HG03521 (cell line): ENCODE data around the gene LDB3.

Experiments used
- ATAC-seq: cut with Tn5 transposase; IDR thresholded peaks from one replicate; pipeline ENCODE4 v1.9.1; 2021; ENCODE audit warnings: mild to moderate bottlenecking, moderate library complexity; ENCODE audit not compliant: unreplicated experiment

Gene LDB3

GRCh38 chr10:86663576-86664339 is 4.6 kb upstream of the LDB3 start:
- no peak for ATAC-seq

- ATAC-seq = no peak
These were observed 3.7 kb upstream of the LDB3 start for GRCh38 chr10:86664341-86665217.

DNA sequence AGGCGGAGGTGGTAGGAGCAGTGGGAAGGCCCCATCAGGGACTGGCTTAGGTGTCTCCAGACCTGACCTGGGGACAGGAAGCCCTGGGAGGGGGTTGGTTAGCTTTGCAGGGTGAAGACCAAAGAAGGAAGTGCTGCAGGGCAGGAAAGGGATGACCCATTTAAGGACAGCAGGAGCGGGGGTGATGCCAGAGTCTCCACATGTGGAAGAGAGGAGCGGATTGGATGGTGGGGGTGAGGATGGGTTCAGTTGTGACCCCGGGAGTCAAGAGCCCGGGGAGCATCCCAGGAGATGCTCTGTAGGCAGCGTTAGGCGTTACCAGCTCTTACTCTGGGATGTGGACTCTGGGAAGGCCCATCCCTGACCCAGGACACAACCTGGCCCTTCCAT is 3.1 kb upstream of the LDB3 start:
- ATAC-seq = no peak

GRCh38 chr10:86665868-86666267 is 2.4 kb upstream of the LDB3 start:
- no peak for ATAC-seq

- ATAC-seq = no peak
These were observed 1.8 kb upstream of the LDB3 start for GRCh38 chr10:86666538-86666937.

DNA sequence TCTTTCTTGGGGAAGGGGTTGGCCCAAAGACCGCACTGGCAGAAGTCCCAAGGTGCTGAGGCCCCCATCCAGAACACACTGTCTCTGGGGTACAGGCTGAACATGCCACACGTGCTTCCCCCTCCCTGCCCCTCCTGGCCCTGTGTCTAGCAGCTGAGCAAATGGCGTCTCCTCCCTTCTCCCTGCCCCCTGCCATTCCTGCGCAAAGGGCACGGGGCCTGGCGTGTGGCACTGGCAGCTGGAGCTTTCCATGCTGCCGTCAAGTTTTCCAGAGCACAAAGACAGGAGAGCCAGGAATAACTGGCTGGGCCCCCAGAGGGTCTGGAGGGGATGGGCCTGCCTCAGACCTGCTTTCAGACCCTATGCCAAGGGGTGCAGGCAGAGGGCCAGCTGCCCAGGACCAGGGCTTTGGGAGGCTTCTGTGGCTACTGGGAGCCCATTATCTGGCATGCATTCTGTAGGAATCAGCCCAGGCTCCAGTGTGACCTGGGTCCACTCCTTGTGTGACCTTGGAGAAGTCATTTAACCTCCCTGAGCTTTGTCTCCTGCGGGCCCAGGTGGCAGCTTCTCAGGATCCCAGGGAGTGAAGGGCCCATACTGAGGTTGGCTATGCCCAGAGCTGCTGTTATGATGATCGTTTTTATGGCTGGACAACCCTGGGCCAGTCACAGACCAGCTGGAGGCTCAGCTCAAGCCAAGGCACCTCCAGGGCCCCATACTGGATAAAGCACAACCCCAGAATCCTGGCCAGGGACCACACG is 710 bp upstream of the LDB3 start:
- no peak for ATAC-seq

GRCh38 chr10:86670290-86670811 is 2.0 kb downstream of the LDB3 start:
- no peak for ATAC-seq

DNA sequence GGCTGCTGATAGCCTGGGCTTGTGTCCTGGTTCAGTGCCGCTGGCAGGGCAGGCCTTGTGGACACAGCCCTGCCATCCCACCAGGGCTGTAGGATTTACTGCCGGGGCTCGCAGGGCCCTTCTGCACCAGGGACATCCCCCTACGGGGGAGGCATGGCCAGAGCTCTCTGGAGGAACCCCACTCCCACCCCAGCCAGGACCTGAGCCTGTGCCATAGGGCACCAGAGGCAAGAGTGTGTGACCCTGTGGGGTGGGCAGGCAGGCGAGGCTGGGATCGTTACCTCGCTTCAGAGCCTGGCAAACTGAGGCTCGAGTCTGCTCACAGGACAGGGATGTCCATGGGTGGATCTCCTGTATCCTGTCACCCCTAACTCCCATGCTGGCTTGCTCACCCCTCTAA is 2.6 kb downstream of the LDB3 start:
- no peak for ATAC-seq

- ATAC-seq = no peak
These were observed 3.1 kb downstream of the LDB3 start for GRCh38 chr10:86671419-86671818.

DNA sequence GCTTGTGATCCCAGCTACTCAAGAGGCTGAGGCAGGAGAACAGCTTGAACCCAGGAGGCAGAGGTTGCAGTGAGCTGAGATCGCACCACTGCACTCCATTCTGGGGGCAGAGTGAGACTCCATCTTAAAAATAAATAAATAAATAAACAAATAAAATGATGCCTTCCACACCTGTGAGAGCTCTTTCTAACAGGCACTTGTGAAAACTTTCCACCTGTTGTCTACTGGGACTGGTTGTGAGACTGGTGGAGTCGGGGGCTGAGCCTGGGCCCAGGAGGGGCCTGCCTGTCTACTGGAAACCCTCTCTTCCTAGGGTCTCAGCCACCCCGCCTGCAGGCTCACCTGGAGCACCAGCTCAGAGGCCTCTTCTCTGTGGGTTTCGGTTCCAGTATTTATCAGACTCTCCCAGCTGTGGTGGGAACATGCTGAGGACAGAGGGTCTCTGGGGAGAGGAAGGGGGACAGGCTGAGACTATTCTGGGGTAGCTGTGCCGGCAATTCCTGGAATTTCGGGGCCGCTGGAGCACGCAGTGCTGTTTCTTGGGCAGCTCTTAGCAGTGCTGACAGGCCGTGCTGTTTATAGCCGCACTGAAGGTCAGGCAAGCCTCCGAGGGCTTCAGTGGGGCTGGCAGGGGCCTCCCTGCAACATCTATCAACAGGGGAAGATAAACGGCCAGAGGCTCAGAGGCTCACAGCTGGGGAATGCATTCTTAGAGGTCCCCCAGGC is 3.8 kb downstream of the LDB3 start:
- ATAC-seq = no peak

GRCh38 chr10:86673216-86673826 is 5.0 kb downstream of the LDB3 start:
- ATAC-seq = no peak

- no peak for ATAC-seq
These were observed 5.7 kb downstream of the LDB3 start for GRCh38 chr10:86673827-86674581.

- ATAC-seq = no peak
These were observed 6.6 kb downstream of the LDB3 start for GRCh38 chr10:86674912-86675311.

DNA sequence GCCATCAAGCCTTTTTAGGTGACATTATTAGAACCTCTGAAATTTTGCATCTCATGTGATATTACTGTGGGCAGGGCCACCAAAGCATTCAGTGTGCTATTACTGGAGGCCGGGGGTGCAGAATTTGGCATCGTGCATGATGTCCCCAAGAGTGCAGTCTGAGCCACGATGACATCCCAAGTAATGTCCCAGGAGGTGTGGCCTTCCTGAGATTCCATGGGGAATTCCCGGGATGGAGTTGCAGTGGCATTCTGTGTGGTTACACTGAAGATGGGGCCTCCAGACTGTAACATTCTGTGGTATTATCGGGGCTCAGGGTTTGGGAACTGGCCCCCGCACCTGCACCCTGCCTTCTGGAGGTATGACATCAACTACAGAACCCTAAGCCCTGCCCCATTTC is 9.1 kb downstream of the LDB3 start:
- ATAC-seq = no peak

DNA sequence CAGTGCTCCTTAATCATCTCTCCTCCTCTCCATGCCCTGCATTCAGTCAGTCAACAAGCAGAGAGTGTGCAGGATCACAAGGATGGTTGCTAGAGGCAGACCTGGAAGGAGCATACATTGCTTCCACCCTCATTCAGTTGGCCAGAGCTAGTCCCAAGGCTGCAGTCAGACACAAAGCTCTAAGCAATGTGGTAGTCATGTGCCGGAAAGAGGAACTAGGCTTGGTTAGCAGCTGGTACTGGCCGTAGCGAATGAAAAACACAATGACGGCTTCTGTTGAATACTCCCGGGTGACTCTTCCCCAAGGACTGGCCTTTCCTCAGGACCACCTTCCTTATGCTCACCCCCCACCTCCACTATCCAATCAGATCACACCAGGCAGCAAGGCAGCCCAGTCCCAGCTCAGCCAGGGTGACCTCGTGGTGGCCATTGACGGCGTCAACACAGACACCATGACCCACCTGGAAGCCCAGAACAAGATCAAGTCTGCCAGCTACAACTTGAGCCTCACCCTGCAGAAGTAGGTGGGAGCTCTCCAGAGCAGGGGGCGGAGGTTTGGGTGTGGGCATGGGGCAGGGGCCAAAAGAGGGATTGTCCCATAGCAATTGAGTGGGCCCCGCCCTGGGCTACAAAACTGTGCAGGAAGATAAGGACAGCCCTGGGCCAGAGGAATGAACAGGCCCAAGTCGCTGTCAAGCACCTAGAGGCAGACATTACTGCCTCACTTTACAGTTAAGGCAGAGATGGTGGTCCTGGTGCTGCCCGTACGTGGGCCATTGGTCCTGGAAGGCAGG is 10.9 kb downstream of the LDB3 start:
- no peak for ATAC-seq

- ATAC-seq = no peak
These were observed 12.7 kb downstream of the LDB3 start for GRCh38 chr10:86681047-86681446.

DNA sequence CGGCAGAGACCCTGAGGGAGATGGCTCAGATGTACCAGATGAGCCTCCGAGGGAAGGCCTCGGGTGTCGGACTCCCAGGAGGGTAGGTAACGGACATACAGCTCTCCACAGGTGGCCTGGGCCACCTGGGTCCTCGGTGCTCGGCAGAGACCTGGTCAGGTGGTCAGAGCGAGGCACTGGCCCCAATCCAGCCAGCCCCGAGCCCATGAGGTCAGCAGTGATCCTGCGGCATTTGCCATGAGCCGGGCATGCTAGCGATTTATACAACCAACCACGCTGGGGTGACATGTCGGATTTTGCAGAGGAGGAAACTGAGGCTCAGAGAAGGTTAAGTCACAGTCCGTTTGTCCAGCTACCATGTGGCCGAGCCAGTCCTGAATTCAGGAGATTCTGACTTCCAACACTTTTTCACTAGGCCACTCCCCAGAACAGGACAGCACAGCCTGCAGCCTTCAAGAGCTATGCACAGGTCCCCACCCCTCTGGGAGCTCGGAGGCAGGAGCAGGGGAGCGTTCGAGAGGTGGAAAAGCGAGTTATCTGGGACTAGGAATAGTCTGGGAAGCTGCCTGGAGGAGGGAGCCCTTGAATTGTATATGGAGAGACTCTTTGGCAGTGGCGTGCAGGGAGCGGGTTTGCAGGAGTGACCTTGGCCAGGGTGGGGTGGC is 13.5 kb downstream of the LDB3 start:
- no peak for ATAC-seq

DNA sequence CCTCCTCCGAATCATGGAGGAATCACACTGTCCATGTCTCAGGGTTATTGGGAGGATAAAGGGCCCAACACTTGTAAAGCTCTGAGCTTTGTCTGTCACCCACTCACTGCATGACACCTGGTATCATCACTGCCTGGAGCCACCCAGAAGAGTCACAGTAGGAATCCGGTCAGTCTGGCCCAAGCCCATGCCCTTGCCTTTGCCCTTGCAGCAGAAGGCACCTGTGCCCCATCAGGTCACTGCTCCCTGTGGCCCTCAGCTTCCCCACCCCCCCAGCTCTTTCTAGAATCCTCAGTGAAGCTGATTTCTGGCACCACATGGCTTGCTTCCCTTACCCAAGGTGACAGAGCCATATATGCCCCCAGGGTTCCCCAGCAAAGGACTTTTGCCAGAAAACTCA is 14.4 kb downstream of the LDB3 start:
- ATAC-seq = no peak
